H1 (cell line): ENCODE data around the gene KLF5. TPM values are rescaled to one million over a fixed set of nuclear protein-coding genes. Genes with fewer than 3 reads are reported as not detected.

Experiments used
- ASH2L ChIP-seq: fragments of 200-600, 300-600 bp; sonication (generic); IDR thresholded peaks from one replicate; pipeline ENCODE4 v1.7.1; 2017; ENCODE audit warnings: low read length
- CBX5 ChIP-seq: fragments of 300-800, 300-1000 bp; sonication (generic); IDR thresholded peaks from 2 replicates; pipeline ENCODE4 v1.7.1; 2016; ENCODE audit warnings: antibody characterized with exemption, low read length, low read depth
- GABPA ChIP-seq: IDR thresholded peaks from 2 replicates; pipeline ENCODE4 v1.6.1; 2011; ENCODE audit warnings: mild to moderate bottlenecking, low read length, moderate library complexity, borderline replicate concordance; ENCODE audit not compliant: insufficient read depth
- GTF2F1 ChIP-seq: IDR thresholded peaks from 2 replicates; pipeline ENCODE4 v1.6.1; 2012; ENCODE audit warnings: low read depth, low read length, improper control_type of control experiment, borderline replicate concordance
- NRF1 ChIP-seq: IDR thresholded peaks from 2 replicates; pipeline ENCODE4 v1.6.1; 2011; ENCODE audit warnings: mild to moderate bottlenecking, low read depth, low read length, improper control_type of control experiment
- PHF8 ChIP-seq: fragments of 200-600 bp; sonication (generic); conservative IDR thresholded peaks from 2 replicates; pipeline ENCODE4 v1.7.1; 2012; ENCODE audit warnings: low read depth, mild to moderate bottlenecking, inconsistent platforms, low read length, moderate library complexity
- RBBP5 ChIP-seq: IDR thresholded peaks from 2 replicates; pipeline ENCODE4 v1.7.1; 2012; ENCODE audit warnings: low read depth, mild to moderate bottlenecking, inconsistent platforms, low read length, moderate library complexity, borderline replicate concordance
- TCF12 ChIP-seq: IDR thresholded peaks from 2 replicates; pipeline ENCODE4 v1.6.1; 2011; ENCODE audit warnings: low read depth, mild to moderate bottlenecking, low read length
- polyA plus RNA-seq, 7 experiments: library from polyadenylated mRNA; depleted of rRNA in 3 of 7; stranded (reverse) in 5 of 7; unstranded in 2 of 7; fragments of >200 nt in 5 of 7; fragments of 200-250 nt in 2 of 7; gene quantifications; 1 replicate in 5 of 7; 2 replicates in 1 of 7; 4 replicates in 1 of 7; pipeline versions ENCODE4 v1.2.1 to v1.2.3, GENCODE V29; 2011 to 2013; ENCODE audit warnings: missing spikeins in 2 of 7, mixed read lengths in 2 of 7
- total RNA-seq: library from RNA; stranded (reverse); fragmentation: NEBNext Ultra II Directional; extraction: Animal tissue kit (Norgen Biotek cat#: 25700); gene quantifications from 2 replicates; pipeline ENCODE4 v1.2.1, GENCODE V29; 2021
- TF ChIP-seq, protein P1 (sequence below): fragments of 300-600 bp; sonication (generic); IDR thresholded peaks from 2 replicates; pipeline ENCODE4 v1.7.1; 2012; ENCODE audit warnings: low read length, moderate library complexity, mild to moderate bottlenecking, inconsistent platforms; ENCODE audit not compliant: insufficient replicate concordance
- TF ChIP-seq, protein P2 (sequence below): IDR thresholded peaks from 2 replicates; pipeline ENCODE4 v1.6.1; 2012; ENCODE audit warnings: low read length, inconsistent platforms

The KLF5 gene
- total and polyA plus RNA-seq, 2 of the 8 experiments (the other 6 are each of a cell fraction or from before 2014, with no cell fraction given) = 1.2 to 2.3 TPM

DNA sequence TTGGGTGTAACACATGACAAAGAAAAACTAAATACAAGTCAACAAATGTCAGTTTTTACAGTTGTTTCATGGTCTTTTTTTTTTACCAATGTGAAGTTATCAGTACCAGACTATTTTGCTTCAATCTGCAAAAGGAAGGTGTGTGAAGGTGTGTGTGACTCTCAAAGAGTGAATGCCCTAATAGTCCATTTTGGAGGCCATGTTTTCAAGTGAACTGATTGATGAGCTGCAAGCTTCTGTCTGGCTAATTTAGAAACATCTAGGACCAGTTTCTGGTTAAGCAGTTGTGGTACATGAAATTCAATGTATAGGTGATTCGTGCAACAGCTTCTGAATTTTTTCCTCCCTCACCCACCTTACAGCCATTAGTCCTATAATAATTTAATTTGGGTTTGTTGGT, 16.1 kb downstream of the KLF5 start (continued):
- TF ChIP-seq, protein P1, sequence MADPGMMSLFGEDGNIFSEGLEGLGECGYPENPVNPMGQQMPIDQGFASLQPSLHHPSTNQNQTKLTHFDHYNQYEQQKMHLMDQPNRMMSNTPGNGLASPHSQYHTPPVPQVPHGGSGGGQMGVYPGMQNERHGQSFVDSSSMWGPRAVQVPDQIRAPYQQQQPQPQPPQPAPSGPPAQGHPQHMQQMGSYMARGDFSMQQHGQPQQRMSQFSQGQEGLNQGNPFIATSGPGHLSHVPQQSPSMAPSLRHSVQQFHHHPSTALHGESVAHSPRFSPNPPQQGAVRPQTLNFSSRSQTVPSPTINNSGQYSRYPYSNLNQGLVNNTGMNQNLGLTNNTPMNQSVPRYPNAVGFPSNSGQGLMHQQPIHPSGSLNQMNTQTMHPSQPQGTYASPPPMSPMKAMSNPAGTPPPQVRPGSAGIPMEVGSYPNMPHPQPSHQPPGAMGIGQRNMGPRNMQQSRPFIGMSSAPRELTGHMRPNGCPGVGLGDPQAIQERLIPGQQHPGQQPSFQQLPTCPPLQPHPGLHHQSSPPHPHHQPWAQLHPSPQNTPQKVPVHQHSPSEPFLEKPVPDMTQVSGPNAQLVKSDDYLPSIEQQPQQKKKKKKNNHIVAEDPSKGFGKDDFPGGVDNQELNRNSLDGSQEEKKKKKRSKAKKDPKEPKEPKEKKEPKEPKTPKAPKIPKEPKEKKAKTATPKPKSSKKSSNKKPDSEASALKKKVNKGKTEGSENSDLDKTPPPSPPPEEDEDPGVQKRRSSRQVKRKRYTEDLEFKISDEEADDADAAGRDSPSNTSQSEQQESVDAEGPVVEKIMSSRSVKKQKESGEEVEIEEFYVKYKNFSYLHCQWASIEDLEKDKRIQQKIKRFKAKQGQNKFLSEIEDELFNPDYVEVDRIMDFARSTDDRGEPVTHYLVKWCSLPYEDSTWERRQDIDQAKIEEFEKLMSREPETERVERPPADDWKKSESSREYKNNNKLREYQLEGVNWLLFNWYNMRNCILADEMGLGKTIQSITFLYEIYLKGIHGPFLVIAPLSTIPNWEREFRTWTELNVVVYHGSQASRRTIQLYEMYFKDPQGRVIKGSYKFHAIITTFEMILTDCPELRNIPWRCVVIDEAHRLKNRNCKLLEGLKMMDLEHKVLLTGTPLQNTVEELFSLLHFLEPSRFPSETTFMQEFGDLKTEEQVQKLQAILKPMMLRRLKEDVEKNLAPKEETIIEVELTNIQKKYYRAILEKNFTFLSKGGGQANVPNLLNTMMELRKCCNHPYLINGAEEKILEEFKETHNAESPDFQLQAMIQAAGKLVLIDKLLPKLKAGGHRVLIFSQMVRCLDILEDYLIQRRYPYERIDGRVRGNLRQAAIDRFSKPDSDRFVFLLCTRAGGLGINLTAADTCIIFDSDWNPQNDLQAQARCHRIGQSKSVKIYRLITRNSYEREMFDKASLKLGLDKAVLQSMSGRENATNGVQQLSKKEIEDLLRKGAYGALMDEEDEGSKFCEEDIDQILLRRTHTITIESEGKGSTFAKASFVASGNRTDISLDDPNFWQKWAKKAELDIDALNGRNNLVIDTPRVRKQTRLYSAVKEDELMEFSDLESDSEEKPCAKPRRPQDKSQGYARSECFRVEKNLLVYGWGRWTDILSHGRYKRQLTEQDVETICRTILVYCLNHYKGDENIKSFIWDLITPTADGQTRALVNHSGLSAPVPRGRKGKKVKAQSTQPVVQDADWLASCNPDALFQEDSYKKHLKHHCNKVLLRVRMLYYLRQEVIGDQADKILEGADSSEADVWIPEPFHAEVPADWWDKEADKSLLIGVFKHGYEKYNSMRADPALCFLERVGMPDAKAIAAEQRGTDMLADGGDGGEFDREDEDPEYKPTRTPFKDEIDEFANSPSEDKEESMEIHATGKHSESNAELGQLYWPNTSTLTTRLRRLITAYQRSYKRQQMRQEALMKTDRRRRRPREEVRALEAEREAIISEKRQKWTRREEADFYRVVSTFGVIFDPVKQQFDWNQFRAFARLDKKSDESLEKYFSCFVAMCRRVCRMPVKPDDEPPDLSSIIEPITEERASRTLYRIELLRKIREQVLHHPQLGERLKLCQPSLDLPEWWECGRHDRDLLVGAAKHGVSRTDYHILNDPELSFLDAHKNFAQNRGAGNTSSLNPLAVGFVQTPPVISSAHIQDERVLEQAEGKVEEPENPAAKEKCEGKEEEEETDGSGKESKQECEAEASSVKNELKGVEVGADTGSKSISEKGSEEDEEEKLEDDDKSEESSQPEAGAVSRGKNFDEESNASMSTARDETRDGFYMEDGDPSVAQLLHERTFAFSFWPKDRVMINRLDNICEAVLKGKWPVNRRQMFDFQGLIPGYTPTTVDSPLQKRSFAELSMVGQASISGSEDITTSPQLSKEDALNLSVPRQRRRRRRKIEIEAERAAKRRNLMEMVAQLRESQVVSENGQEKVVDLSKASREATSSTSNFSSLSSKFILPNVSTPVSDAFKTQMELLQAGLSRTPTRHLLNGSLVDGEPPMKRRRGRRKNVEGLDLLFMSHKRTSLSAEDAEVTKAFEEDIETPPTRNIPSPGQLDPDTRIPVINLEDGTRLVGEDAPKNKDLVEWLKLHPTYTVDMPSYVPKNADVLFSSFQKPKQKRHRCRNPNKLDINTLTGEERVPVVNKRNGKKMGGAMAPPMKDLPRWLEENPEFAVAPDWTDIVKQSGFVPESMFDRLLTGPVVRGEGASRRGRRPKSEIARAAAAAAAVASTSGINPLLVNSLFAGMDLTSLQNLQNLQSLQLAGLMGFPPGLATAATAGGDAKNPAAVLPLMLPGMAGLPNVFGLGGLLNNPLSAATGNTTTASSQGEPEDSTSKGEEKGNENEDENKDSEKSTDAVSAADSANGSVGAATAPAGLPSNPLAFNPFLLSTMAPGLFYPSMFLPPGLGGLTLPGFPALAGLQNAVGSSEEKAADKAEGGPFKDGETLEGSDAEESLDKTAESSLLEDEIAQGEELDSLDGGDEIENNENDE = no peak
- TF ChIP-seq PHF8 (no peak), GABPA (no peak), TCF12 (no peak), ASH2L (no peak), GTF2F1 (no peak), RBBP5 (no peak), CBX5 (no peak), NRF1 (no peak)
- TF ChIP-seq, protein P2, sequence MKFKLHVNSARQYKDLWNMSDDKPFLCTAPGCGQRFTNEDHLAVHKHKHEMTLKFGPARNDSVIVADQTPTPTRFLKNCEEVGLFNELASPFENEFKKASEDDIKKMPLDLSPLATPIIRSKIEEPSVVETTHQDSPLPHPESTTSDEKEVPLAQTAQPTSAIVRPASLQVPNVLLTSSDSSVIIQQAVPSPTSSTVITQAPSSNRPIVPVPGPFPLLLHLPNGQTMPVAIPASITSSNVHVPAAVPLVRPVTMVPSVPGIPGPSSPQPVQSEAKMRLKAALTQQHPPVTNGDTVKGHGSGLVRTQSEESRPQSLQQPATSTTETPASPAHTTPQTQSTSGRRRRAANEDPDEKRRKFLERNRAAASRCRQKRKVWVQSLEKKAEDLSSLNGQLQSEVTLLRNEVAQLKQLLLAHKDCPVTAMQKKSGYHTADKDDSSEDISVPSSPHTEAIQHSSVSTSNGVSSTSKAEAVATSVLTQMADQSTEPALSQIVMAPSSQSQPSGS = no peak
